HL-60 (cell line): ENCODE data around the gene OR9G1.

ENCODE experiments used
- DNase-seq, 2 experiments: peaks; one replicate each; pipeline ENCODE4 v3.0.0-alpha.2; 2010 to 2020; ENCODE audit warnings: low read depth in 1 of 2, low spot score in 1 of 2
- H3K27ac ChIP-seq: fragments of 250-450 bp; sonication (Bioruptor Pico); replicated peaks from 2 replicates; pipeline ENCODE4 v1.5.1; 2020; ENCODE audit warnings: mild to moderate bottlenecking, moderate library complexity
- H3K27me3 ChIP-seq: fragments of 250-450 bp; sonication (Bioruptor Pico); 2 replicates; pipeline ENCODE4 v1.5.1; 2021; ENCODE audit warnings: mild to moderate bottlenecking, moderate library complexity; ENCODE audit not compliant: insufficient read depth, poor library complexity, severe bottlenecking
- H3K4me3 ChIP-seq: replicated peaks from 2 replicates; pipeline ENCODE4 v1.5.1; 2011; ENCODE audit warnings: mild to moderate bottlenecking, control low read depth, low read length; ENCODE audit not compliant: insufficient read depth
- CTCF ChIP-seq: IDR thresholded peaks from one replicate; pipeline ENCODE4 v1.5.1; 2011; ENCODE audit warnings: low read length, control low read depth, inconsistent platforms; ENCODE audit not compliant: insufficient read depth
- GABPA ChIP-seq: IDR thresholded peaks from 2 replicates; pipeline ENCODE4 v1.6.1; 2012; ENCODE audit warnings: low read depth
- POLR2AphosphoS5 ChIP-seq: IDR thresholded peaks from 2 replicates; pipeline ENCODE4 v1.6.1; 2012; ENCODE audit warnings: low read depth
- REST ChIP-seq: IDR thresholded peaks from 2 replicates; pipeline ENCODE4 v1.6.1; 2012; ENCODE audit warnings: low read depth; ENCODE audit not compliant: insufficient replicate concordance
- SPI1 ChIP-seq: IDR thresholded peaks from 2 replicates; pipeline ENCODE4 v1.6.1; 2012; ENCODE audit warnings: low read depth, mild to moderate bottlenecking, borderline replicate concordance
- long read RNA-seq: library from polyadenylated mRNA; unstranded; transcript quantifications from one replicate; pipeline ENCODE4 v2.0.0, GENCODE V29; 2020

OR9G1 gene
- long read RNA-seq, result 0 reads

- TF ChIP-seq SPI1 (no peak), CTCF (no peak), GABPA (no peak), REST (no peak), POLR2AphosphoS5 (no peak)
- Histone ChIP-seq H3K27me3 (no peaks in the 10 kb centered on the region), H3K27ac (no peak within 1 kb of the TSS), H3K4me3 (no peak within 1 kb of the TSS)
- DNase-seq, result no peak
Measured at GRCh38 chr11:56698795-56699194, at the start of gene OR9G1. OR9G1 (plus strand) TSS chr11:56699095; CDS start chr11:56700388, 1,293 bp downstream.

- no peak overlapping the region for H3K27ac ChIP-seq
Measured at GRCh38 chr11:56659755-56660154, 39.1 kb upstream of the OR9G1 start.

DNA sequence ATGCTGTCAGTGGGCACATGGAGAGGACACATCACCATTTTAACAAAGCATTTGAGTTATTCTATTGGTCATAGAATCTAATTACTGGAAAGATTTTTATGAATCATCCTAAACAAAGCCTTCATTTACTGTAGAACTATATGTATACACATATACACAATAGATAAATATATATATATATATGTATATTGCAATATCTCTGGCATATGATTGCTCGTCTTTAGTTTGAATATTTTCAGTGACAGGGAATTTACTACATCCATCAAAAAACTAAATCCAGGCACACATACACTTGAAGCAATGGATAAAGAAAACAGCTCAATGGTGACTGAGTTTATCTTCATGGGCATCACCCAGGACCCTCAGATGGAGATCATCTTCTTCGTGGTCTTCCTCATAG is 35.5 kb upstream of the OR9G1 start, which contains the start of gene OR5AR1:
TSS of gene OR5AR1 (plus strand) at position 301 of the 400 bp plus-strand sequence. CDS start at position 301, 0 bp downstream.
- Histone ChIP-seq H3K4me3 (no peak within 1 kb of the TSS), H3K27me3 (no peaks in the 10 kb centered on the region), H3K27ac (no peak within 1 kb of the TSS)
- TF ChIP-seq GABPA, result no peak
- TF ChIP-seq REST, result no peak
- TF ChIP-seq SPI1, result no peak
- TF ChIP-seq POLR2AphosphoS5, result no peak
- TF ChIP-seq CTCF, result no peak
- no peak for DNase-seq

More at GRCh38 chr11:56659755-56660154, 39.1 kb upstream of the OR9G1 start:
- no peak for TF ChIP-seq POLR2AphosphoS5
- no peak for TF ChIP-seq REST
- TF ChIP-seq SPI1, result no peak
- TF ChIP-seq GABPA, result no peak
- TF ChIP-seq CTCF, result no peak
- DNase-seq, result no peak
- no peak overlapping the region for H3K4me3 ChIP-seq
- no peaks in the 10 kb centered on the region for H3K27me3 ChIP-seq
